A549 (cell line): ENCODE measurements around the gene PADI4.

Experiments used
- BHLHE40 ChIP-seq: IDR thresholded peaks from 2 replicates; pipeline ENCODE4 v1.6.1; 2012; ENCODE audit warnings: low read depth, low read length, inconsistent platforms
- CHD2 ChIP-seq: fragments of 150-350 bp; IDR thresholded peaks from 2 replicates; pipeline ENCODE4 v1.6.1; 2014; ENCODE audit warnings: low read length; ENCODE audit not compliant: partially characterized antibody
- CTCF ChIP-seq: fragments of >200 bp; sonication (Bioruptor Twin); formaldehyde crosslinking; IDR thresholded peaks from 3 replicates; pipeline ENCODE4 v1.5.1; 2016
- EP300 ChIP-seq, 2 experiments: fragments of >200 bp; sonication (Bioruptor Twin); formaldehyde crosslinking; IDR thresholded peaks; 2 replicates in 1 of 2; 3 replicates in 1 of 2; pipeline ENCODE4 v1.6.1; 2016 to 2017
- HDAC2 ChIP-seq: fragments of 200-600 bp; sonication (generic); IDR thresholded peaks from 2 replicates; pipeline ENCODE4 v1.6.1; 2016
- MAFK ChIP-seq: fragments of 450-650 bp; IDR thresholded peaks from 2 replicates; pipeline ENCODE4 v1.6.1; 2014; ENCODE audit not compliant: partially characterized antibody
- MAX ChIP-seq: IDR thresholded peaks from 2 replicates; pipeline ENCODE4 v1.6.1; 2012
- MYC ChIP-seq: IDR thresholded peaks from 2 replicates; pipeline ENCODE4 v1.6.1; 2012; ENCODE audit warnings: mild to moderate bottlenecking, inconsistent platforms, low read length, improper control_type of control experiment, borderline replicate concordance
- PBX3 ChIP-seq: IDR thresholded peaks from 2 replicates; pipeline ENCODE4 v1.6.1; 2012
- POLR2A ChIP-seq: IDR thresholded peaks from 2 replicates; pipeline ENCODE4 v1.6.1; 2012; ENCODE audit warnings: mild to moderate bottlenecking, low read length
- REST ChIP-seq: fragments of 200-600 bp; sonication (generic); IDR thresholded peaks from 2 replicates; pipeline ENCODE4 v1.6.1; 2016; ENCODE audit warnings: antibody characterized with exemption, mild to moderate bottlenecking, moderate library complexity
- RNF2 ChIP-seq: fragments of 200-600 bp; sonication (generic); IDR thresholded peaks from 2 replicates; pipeline ENCODE4 v1.6.1; 2016; ENCODE audit warnings: low read depth, mild to moderate bottlenecking, antibody characterized with exemption, moderate library complexity, borderline replicate concordance
- SMC3 ChIP-seq: fragments of >200 bp; sonication (Bioruptor Twin); formaldehyde crosslinking; IDR thresholded peaks from 3 replicates; pipeline ENCODE4 v1.6.1; 2018; ENCODE audit warnings: inconsistent platforms
- SREBF2 ChIP-seq: fragments of 450-650 bp; IDR thresholded peaks from 2 replicates; pipeline ENCODE4 v1.6.1; 2014; ENCODE audit warnings: mild to moderate bottlenecking, moderate library complexity

GRCh38 chr1:17301767-17302166, 6.2 kb upstream of the PADI4 start:
- TF ChIP-seq EP300 (IDR thresholded peaks at IDR 0.05) = no peak
- no peak for TF ChIP-seq SREBF2
- TF ChIP-seq MAFK = no peak
- TF ChIP-seq MAX = no peak
- TF ChIP-seq CTCF = no peak
- TF ChIP-seq SMC3 = no peak
- TF ChIP-seq REST = no peak
- TF ChIP-seq RNF2 = no peak
- TF ChIP-seq POLR2A = no peak
- no peak for TF ChIP-seq HDAC2
- no peak for TF ChIP-seq PBX3
- no peak for TF ChIP-seq CHD2
- no peak for TF ChIP-seq BHLHE40
- TF ChIP-seq MYC = no peak
